ENCODE measurements around the gene MUC5AC.
"Not testable (repeated sequence)": the region's sequence is repeated elsewhere in the genome, so short reads cannot be mapped to it uniquely, and the experiment has no call there.

DNA sequence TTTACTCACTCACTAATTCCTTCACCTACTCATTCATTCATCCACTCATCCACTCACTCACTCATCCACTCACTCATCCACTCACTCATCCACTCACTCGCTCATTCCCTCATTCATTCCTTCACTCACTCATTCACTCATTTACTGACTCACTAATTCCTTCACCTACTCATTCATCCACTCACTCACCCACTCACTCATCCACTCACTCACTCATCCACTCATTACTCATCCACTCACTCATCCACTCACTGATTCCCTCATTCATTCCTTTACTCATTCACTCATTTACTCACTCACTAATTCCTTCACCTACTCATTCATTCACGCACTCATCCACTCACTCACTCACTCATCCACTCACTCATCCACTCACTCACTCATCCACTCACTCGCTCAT lies 15.6 kb downstream of the MUC5AC start:
- TF ChIP-seq, protein P1, sequence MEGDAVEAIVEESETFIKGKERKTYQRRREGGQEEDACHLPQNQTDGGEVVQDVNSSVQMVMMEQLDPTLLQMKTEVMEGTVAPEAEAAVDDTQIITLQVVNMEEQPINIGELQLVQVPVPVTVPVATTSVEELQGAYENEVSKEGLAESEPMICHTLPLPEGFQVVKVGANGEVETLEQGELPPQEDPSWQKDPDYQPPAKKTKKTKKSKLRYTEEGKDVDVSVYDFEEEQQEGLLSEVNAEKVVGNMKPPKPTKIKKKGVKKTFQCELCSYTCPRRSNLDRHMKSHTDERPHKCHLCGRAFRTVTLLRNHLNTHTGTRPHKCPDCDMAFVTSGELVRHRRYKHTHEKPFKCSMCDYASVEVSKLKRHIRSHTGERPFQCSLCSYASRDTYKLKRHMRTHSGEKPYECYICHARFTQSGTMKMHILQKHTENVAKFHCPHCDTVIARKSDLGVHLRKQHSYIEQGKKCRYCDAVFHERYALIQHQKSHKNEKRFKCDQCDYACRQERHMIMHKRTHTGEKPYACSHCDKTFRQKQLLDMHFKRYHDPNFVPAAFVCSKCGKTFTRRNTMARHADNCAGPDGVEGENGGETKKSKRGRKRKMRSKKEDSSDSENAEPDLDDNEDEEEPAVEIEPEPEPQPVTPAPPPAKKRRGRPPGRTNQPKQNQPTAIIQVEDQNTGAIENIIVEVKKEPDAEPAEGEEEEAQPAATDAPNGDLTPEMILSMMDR (IDR thresholded peaks at IDR 0.05; ENCODE audit: low read depth, low read length): not testable (repeated sequence)
- TF ChIP-seq POLR2A (IDR thresholded peaks at IDR 0.05; ENCODE audit: extremely low read depth, insufficient read length): not testable (repeated sequence)
- TF ChIP-seq, protein P2, sequence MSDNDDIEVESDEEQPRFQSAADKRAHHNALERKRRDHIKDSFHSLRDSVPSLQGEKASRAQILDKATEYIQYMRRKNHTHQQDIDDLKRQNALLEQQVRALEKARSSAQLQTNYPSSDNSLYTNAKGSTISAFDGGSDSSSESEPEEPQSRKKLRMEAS (IDR thresholded peaks at IDR 0.05; ENCODE audit: low read depth, low read length): not testable (repeated sequence)

All from NB4 (cell line).